Activated CD8-positive, alpha-beta memory T cell treated with anti-CD3 and anti-CD28 coated beads for 36 hours (primary cell): Measurements from ENCODE around the gene SPRY2. TPM values are rescaled to one million over a fixed set of nuclear protein-coding genes. Genes with fewer than 3 reads are reported as not detected.

ENCODE experiments used
- CTCF ChIA-PET: fragments of 350-600 bp; sonication (Branson Sonifier 250); formaldehyde crosslinking; loops from one replicate; lab custom pipeline; 2021; ENCODE audit warnings: antibody characterized with exemption; lab: Charles Lee
- POLR2A ChIA-PET: fragments of 350-600 bp; sonication (Branson Sonifier 250); formaldehyde crosslinking; loops from one replicate; lab custom pipeline; 2021; ENCODE audit warnings: antibody characterized with exemption; lab: Charles Lee
- total RNA-seq, 2 experiments: library from RNA; stranded (reverse); gene quantifications; one replicate each; pipeline ENCODE4 v1.2.3, GENCODE V29; 2021

SPRY2 gene
- total RNA-seq = 1 to 10 TPM; 1.3 to 1.5 TPM

GRCh38 chr13:80341101-80341755, at the start of gene SPRY2:
SPRY2 (minus strand) TSS chr13:80341126; CDS start chr13:80337705, 3,421 bp downstream.
- ChIA-PET POLR2A (no interaction called here), CTCF (no interaction called here)

- CTCF ChIA-PET = no interaction called here
- POLR2A ChIA-PET = no interaction called here
Observed at GRCh38 chr13:80390338-80390737, 49.4 kb upstream of the SPRY2 start.

GRCh38 chr13:80389073-80390038, 48.4 kb upstream of the SPRY2 start:
- CTCF ChIA-PET = no interaction called here
- POLR2A ChIA-PET = no interaction called here

GRCh38 chr13:80388506-80388905, 47.6 kb upstream of the SPRY2 start:
- POLR2A ChIA-PET = no interaction called here

GRCh38 chr13:80386592-80386991, 45.7 kb upstream of the SPRY2 start:
- POLR2A ChIA-PET = no interaction called here
- CTCF ChIA-PET = no interaction called here

More at GRCh38 chr13:80388506-80388905, 47.6 kb upstream of the SPRY2 start:
- CTCF ChIA-PET = no interaction called here

GRCh38 chr13:80386002-80386401, 45.1 kb upstream of the SPRY2 start:
- CTCF ChIA-PET = no interaction called here

GRCh38 chr13:80382576-80382975, 41.6 kb upstream of the SPRY2 start:
- CTCF ChIA-PET = no interaction called here
- POLR2A ChIA-PET = no interaction called here

More at GRCh38 chr13:80386002-80386401, 45.1 kb upstream of the SPRY2 start:
- POLR2A ChIA-PET = no interaction called here

GRCh38 chr13:80379245-80379644, 38.3 kb upstream of the SPRY2 start:
- ChIA-PET CTCF (no interaction called here), POLR2A (no interaction called here)

GRCh38 chr13:80376554-80376953, 35.6 kb upstream of the SPRY2 start:
- POLR2A ChIA-PET = no interaction called here

GRCh38 chr13:80374901-80375300, 34.0 kb upstream of the SPRY2 start:
- CTCF ChIA-PET = no interaction called here
- POLR2A ChIA-PET = no interaction called here

More at GRCh38 chr13:80376554-80376953, 35.6 kb upstream of the SPRY2 start:
- CTCF ChIA-PET = no interaction called here

GRCh38 chr13:80374444-80374843, 33.5 kb upstream of the SPRY2 start:
- ChIA-PET POLR2A (no interaction called here), CTCF (no interaction called here)

GRCh38 chr13:80371840-80372509, 31.0 kb upstream of the SPRY2 start:
- POLR2A ChIA-PET = no interaction called here
- CTCF ChIA-PET = no interaction called here

- CTCF ChIA-PET = interaction anchor here (0.5 kb wide), 1 partner anchor 11 kb away, joined by 4 read pairs; no protein-coding TSS in a partner anchor
- POLR2A ChIA-PET = no interaction called here
Observed at GRCh38 chr13:80367473-80367872, 26.5 kb upstream of the SPRY2 start.

GRCh38 chr13:80363890-80364503, 23.1 kb upstream of the SPRY2 start:
- POLR2A ChIA-PET = no interaction called here
- CTCF ChIA-PET = interaction anchor here (0.7 kb wide), 1 partner anchor 20 kb away, joined by 3 read pairs; no protein-coding TSS in a partner anchor

GRCh38 chr13:80362481-80362880, 21.6 kb upstream of the SPRY2 start:
- ChIA-PET POLR2A (no interaction called here), CTCF (no interaction called here)

- ChIA-PET POLR2A (no interaction called here), CTCF (no interaction called here)
Observed at GRCh38 chr13:80361883-80362327, 21.0 kb upstream of the SPRY2 start.

GRCh38 chr13:80361298-80361697, 20.4 kb upstream of the SPRY2 start:
- ChIA-PET CTCF (no interaction called here), POLR2A (no interaction called here)

GRCh38 chr13:80360453-80360800, 19.5 kb upstream of the SPRY2 start:
- ChIA-PET POLR2A (no interaction called here), CTCF (no interaction called here)

GRCh38 chr13:80359778-80360452, 19.0 kb upstream of the SPRY2 start:
- POLR2A ChIA-PET = no interaction called here
- CTCF ChIA-PET = no interaction called here
